GM12878 (cell line): ENCODE data around the gene FAM219A.

Experiments
- BHLHE40 ChIP-seq, 2 experiments: fragments of 450-650 bp in 1 of 2; IDR thresholded peaks; 2 replicates each; pipeline ENCODE4 v1.6.1; 2011 to 2017; ENCODE audit warnings: low read depth in 2 of 2, borderline replicate concordance in 1 of 2, improper control_type of control experiment in 1 of 2, low read length in 1 of 2, mild to moderate bottlenecking in 1 of 2
- CEBPB ChIP-seq, 2 experiments: fragments of 150-350 bp in 1 of 2; IDR thresholded peaks; 2 replicates each; pipeline ENCODE4 v1.6.1; 2012 to 2014; ENCODE audit warnings: low read depth in 2 of 2, low read length in 2 of 2, borderline replicate concordance in 1 of 2, inconsistent platforms in 1 of 2
- CHD2 ChIP-seq: IDR thresholded peaks from 2 replicates; pipeline ENCODE4 v1.6.1; 2011; ENCODE audit warnings: low read depth, low read length, improper control_type of control experiment, borderline replicate concordance
- CTCF ChIP-seq, 3 experiments: IDR thresholded peaks in 2 of 3; conservative IDR thresholded peaks in 1 of 3; 2 replicates each; pipeline ENCODE4 v1.5.1; 2011; ENCODE audit warnings: low read depth in 3 of 3, low read length in 3 of 3, mild to moderate bottlenecking in 3 of 3, control low read depth in 2 of 3, moderate library complexity in 2 of 3, inconsistent platforms in 1 of 3, mixed read lengths in 1 of 3; ENCODE audit not compliant: control insufficient read depth in 2 of 3, insufficient read depth in 1 of 3; ENCODE audit errors: extremely low read depth in 1 of 3
- E2F4 ChIP-seq: IDR thresholded peaks from 2 replicates; pipeline ENCODE4 v1.6.1; 2012; ENCODE audit warnings: low read depth, low read length, improper control_type of control experiment
- EGR1 ChIP-seq, 2 experiments: IDR thresholded peaks; 1 replicate in 1 of 2; 2 replicates in 1 of 2; pipeline ENCODE4 v1.6.1; 2011 to 2012; ENCODE audit warnings: low read depth in 2 of 2, low read length in 2 of 2, borderline replicate concordance in 1 of 2, mild to moderate bottlenecking in 1 of 2, moderate library complexity in 1 of 2
- EP300 ChIP-seq, 2 experiments: fragments of 150-350 bp in 1 of 2; IDR thresholded peaks; 2 replicates each; pipeline ENCODE4 v1.6.1; 2011 to 2012; ENCODE audit warnings: low read depth in 2 of 2, low read length in 2 of 2, borderline replicate concordance in 1 of 2, improper control_type of control experiment in 1 of 2, inconsistent platforms in 1 of 2; ENCODE audit not compliant: control insufficient read depth in 1 of 2
- PBX3 ChIP-seq: IDR thresholded peaks from 2 replicates; pipeline ENCODE4 v1.6.1; 2011; ENCODE audit warnings: mild to moderate bottlenecking, low read depth, low read length, moderate library complexity; ENCODE audit not compliant: insufficient replicate concordance
- POLR2A ChIP-seq: IDR thresholded peaks from 2 replicates; pipeline ENCODE4 v1.6.1; 2011; ENCODE audit warnings: low read depth, mild to moderate bottlenecking, low read length
- SP1 ChIP-seq: IDR thresholded peaks from one replicate; pipeline ENCODE4 v1.6.1; 2011; ENCODE audit warnings: low read depth, low read length
- ZNF384 ChIP-seq: IDR thresholded peaks from 2 replicates; pipeline ENCODE4 v1.6.1; 2012; ENCODE audit warnings: low read depth, mild to moderate bottlenecking, low read length, improper control_type of control experiment, borderline replicate concordance

- no peak for TF ChIP-seq POLR2A
- no peak for TF ChIP-seq ZNF384
- no peak for TF ChIP-seq EGR1 (IDR thresholded peaks at IDR 0.05; ENCODE audit: borderline replicate concordance in 1 of 2, low read depth in 2 of 2, low read length in 2 of 2)
- TF ChIP-seq SP1: no peak
- TF ChIP-seq CEBPB (IDR thresholded peaks at IDR 0.05; ENCODE audit: borderline replicate concordance in 1 of 2, low read depth in 2 of 2, low read length in 2 of 2): no peak
- no peak for TF ChIP-seq PBX3
- TF ChIP-seq BHLHE40 (IDR thresholded peaks at IDR 0.05; ENCODE audit: borderline replicate concordance in 1 of 2, low read depth in 2 of 2, low read length in 1 of 2): no peak
- no peak for TF ChIP-seq CHD2
- TF ChIP-seq CTCF (IDR thresholded peaks at IDR 0.05 in 2 of 3, conservative IDR thresholded peaks at IDR 0.05 in 1 of 3; ENCODE audit: control insufficient read depth in 2 of 3, extremely low read depth in 1 of 3, insufficient read depth in 1 of 3, low read depth in 3 of 3, low read length in 3 of 3): no peak
- TF ChIP-seq EP300 (IDR thresholded peaks at IDR 0.05; ENCODE audit: borderline replicate concordance in 1 of 2, control insufficient read depth in 1 of 2, low read depth in 2 of 2, low read length in 2 of 2): no peak
- TF ChIP-seq E2F4: no peak
Observed at GRCh38 chr9:34378376-34379060, 79.9 kb downstream of the FAM219A start.
